Panc1 (cell line): Measurements from ENCODE around the gene CTXN1. TPM values are rescaled to one million over a fixed set of nuclear protein-coding genes. Genes with fewer than 3 reads are reported as not detected.

Source experiments
- ATAC-seq: fragments of 200-7000 bp; cut with Tn5 transposase; 2 replicates; pipeline ENCODE4 v1.9.1; 2020; ENCODE audit warnings: mild to moderate bottlenecking, moderate library complexity
- BruUV-seq: library from RNA; stranded (reverse); fragments of 400-500 nt; replicated peaks from 2 replicates; lab custom pipeline; 2021; lab: Mats Ljungman, UMichigan
- CTCF ChIA-PET: fragments of 300-600 bp; sonication (Branson Sonifier 250); formaldehyde crosslinking; loops from one replicate; lab custom pipeline; 2022; ENCODE audit warnings: antibody characterized with exemption; lab: Charles Lee
- POLR2A ChIA-PET: fragments of 300-600 bp; sonication (Branson Sonifier 250); formaldehyde crosslinking; loops from one replicate; lab custom pipeline; 2022; ENCODE audit warnings: antibody characterized with exemption; lab: Charles Lee
- DNase-seq: peaks from one replicate; pipeline ENCODE4 v3.0.0-alpha.2; 2010; ENCODE audit warnings: low read depth, low spot score
- H3K27ac ChIP-seq: 2 replicates; pipeline ENCODE4 v1.5.1; 2011; ENCODE audit warnings: mild to moderate bottlenecking, low read length, inconsistent platforms
- H3K27me3 ChIP-seq: fragments of 200-500 bp; sonication (Bioruptor generic); 2 replicates; pipeline ENCODE4 v1.6.0; 2014; ENCODE audit warnings: low read length, inconsistent platforms; ENCODE audit not compliant: control insufficient read depth, insufficient read depth
- H3K36me3 ChIP-seq: fragments of 200-500 bp; sonication (Bioruptor generic); 2 replicates; pipeline ENCODE4 v1.5.1; 2014; ENCODE audit warnings: inconsistent platforms, mild to moderate bottlenecking, low read length, moderate library complexity; ENCODE audit not compliant: control insufficient read depth, insufficient read depth
- H3K4me1 ChIP-seq: 2 replicates; pipeline ENCODE4 v1.5.1; 2011; ENCODE audit warnings: inconsistent platforms, mild to moderate bottlenecking, low read length, moderate library complexity; ENCODE audit not compliant: control insufficient read depth, insufficient read depth
- H3K4me3 ChIP-seq, 2 experiments: 2 replicates each; pipeline ENCODE4 v1.5.1; 2011 to 2012; ENCODE audit warnings: low read depth in 2 of 2, low read length in 2 of 2, mild to moderate bottlenecking in 2 of 2, inconsistent platforms in 1 of 2, moderate library complexity in 1 of 2
- H3K9me3 ChIP-seq: fragments of 200-500 bp; sonication (Bioruptor generic); 2 replicates; pipeline ENCODE4 v1.5.1; 2014; ENCODE audit warnings: low read depth, mild to moderate bottlenecking, inconsistent platforms, low read length, moderate library complexity; ENCODE audit not compliant: control insufficient read depth, insufficient read depth
- POLR2AphosphoS5 ChIP-seq: IDR thresholded peaks from 2 replicates; pipeline ENCODE4 v1.6.1; 2012; ENCODE audit warnings: mild to moderate bottlenecking, low read depth, low read length, moderate library complexity
- REST ChIP-seq, 2 experiments: IDR thresholded peaks; 2 replicates each; pipeline ENCODE4 v1.6.1; 2011 to 2012; ENCODE audit warnings: low read depth in 2 of 2, control low read depth in 1 of 2, low read length in 1 of 2, mild to moderate bottlenecking in 1 of 2, moderate library complexity in 1 of 2; ENCODE audit not compliant: insufficient read depth in 1 of 2
- SIN3A ChIP-seq: IDR thresholded peaks from 2 replicates; pipeline ENCODE4 v1.6.1; 2012; ENCODE audit warnings: low read depth, mild to moderate bottlenecking, low read length, moderate library complexity, borderline replicate concordance; ENCODE audit not compliant: insufficient read depth
- TCF7L2 ChIP-seq: IDR thresholded peaks from 2 replicates; pipeline ENCODE4 v1.6.1; 2011; ENCODE audit warnings: mild to moderate bottlenecking, low read depth, low read length, inconsistent platforms
- in situ Hi-C: cut with HindIII; loops from 2 replicates; pipeline ENCODE4 v1.10.0; 2016; ENCODE audit warnings: low sequenced_read_pairs, low pct_unique_long_range_greater_than_20kb
- intact Hi-C: fragments of 100-400 bp; cut with micrococcal nuclease; formaldehyde crosslinking; loops from one replicate; pipeline ENCODE4 v1.10.0; 2022; ENCODE audit not compliant: unreplicated experiment
- total RNA-seq: library from RNA; stranded (reverse); gene quantifications from one replicate; pipeline ENCODE4 v1.2.1, GENCODE V29; 2021; ENCODE audit not compliant: unreplicated experiment
- TF ChIP-seq, protein P1 (sequence below): fragments of 450-650 bp; IDR thresholded peaks from 2 replicates; pipeline ENCODE4 v1.5.1; 2017; ENCODE audit warnings: mild to moderate bottlenecking

The CTXN1 gene
- total RNA-seq, 1 experiment from 2014 or later, result 89.4 TPM

- Histone ChIP-seq H3K4me3 (no peak overlapping the region), H3K4me1 (peaks cover under 1% of the 10 kb centered on the region; the same call in 1 of the 2 replicates), H3K27ac (no peak overlapping the region), H3K27me3 (no peaks in the 10 kb centered on the region), H3K9me3 (no peaks in the 10 kb centered on the region), H3K36me3 (no peaks in the 10 kb centered on the region; the same call in 1 of the 2 replicates)
- in situ Hi-C loops, result no loop called here
- no TSS peak for BruUV-seq
- ATAC-seq, result no peak
- CTCF ChIA-PET, result interaction anchor here (0.5 kb wide), 1 partner anchor 521 kb away, joined by 4 read pairs; no protein-coding TSS in a partner anchor
- intact Hi-C loops, result no loop called here
- POLR2A ChIA-PET, result no interaction called here
- no peak for DNase-seq
- TF ChIP-seq POLR2AphosphoS5, result no peak
- TF ChIP-seq, protein P1, sequence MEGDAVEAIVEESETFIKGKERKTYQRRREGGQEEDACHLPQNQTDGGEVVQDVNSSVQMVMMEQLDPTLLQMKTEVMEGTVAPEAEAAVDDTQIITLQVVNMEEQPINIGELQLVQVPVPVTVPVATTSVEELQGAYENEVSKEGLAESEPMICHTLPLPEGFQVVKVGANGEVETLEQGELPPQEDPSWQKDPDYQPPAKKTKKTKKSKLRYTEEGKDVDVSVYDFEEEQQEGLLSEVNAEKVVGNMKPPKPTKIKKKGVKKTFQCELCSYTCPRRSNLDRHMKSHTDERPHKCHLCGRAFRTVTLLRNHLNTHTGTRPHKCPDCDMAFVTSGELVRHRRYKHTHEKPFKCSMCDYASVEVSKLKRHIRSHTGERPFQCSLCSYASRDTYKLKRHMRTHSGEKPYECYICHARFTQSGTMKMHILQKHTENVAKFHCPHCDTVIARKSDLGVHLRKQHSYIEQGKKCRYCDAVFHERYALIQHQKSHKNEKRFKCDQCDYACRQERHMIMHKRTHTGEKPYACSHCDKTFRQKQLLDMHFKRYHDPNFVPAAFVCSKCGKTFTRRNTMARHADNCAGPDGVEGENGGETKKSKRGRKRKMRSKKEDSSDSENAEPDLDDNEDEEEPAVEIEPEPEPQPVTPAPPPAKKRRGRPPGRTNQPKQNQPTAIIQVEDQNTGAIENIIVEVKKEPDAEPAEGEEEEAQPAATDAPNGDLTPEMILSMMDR, result no peak
- TF ChIP-seq REST (IDR thresholded peaks at IDR 0.05; ENCODE audit: insufficient read depth in 1 of 2, low read depth in 2 of 2, low read length in 1 of 2), result no peak
- TF ChIP-seq SIN3A, result no peak
- TF ChIP-seq TCF7L2, result no peak
Measured at GRCh38 chr19:7899751-7900378, 26.1 kb downstream of the CTXN1 start.

DNA sequence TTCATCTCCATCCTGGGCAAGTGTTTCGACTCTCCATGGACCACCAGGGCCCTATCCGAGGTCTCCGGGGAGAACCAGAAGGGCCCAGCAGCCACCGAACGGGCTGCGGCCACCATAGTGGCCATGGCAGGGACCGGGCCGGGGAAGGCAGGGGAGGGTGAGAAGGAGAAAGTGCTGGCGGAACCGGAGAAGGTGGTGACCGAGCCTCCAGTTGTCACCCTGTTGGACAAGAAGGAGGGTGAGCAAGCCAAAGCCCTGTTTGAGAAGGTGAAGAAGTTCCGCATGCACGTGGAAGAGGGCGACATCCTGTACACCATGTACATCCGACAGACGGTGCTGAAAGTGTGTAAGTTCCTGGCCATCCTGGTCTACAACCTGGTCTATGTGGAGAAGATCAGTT, 27.0 kb downstream of the CTXN1 start:
- POLR2A ChIA-PET, result no interaction called here
- no peaks in the 10 kb centered on the region for H3K27me3 ChIP-seq
- in situ Hi-C loops, result no loop called here

More for the DNA sequence above, 27.0 kb downstream of the CTXN1 start:
- BruUV-seq, result no TSS peak
- TF ChIP-seq, protein P1, result no peak
- TF ChIP-seq SIN3A (no peak), TCF7L2 (no peak)
- DNase-seq (no peak), ATAC-seq (no peak)
- no peak overlapping the region for H3K4me3 ChIP-seq
- H3K36me3 ChIP-seq, result no peaks in the 10 kb centered on the region; the same call in 1 of the 2 replicates
- H3K9me3 ChIP-seq, result no peaks in the 10 kb centered on the region
- no peaks in the 10 kb centered on the region; the same call in 1 of the 2 replicates for H3K4me1 ChIP-seq
- intact Hi-C loops, result no loop called here
- no peak overlapping the region for H3K27ac ChIP-seq
- CTCF ChIA-PET, result no interaction called here
